K562 (cell line): ENCODE data around the gene CEMIP2. TPM values are rescaled to one million over a fixed set of nuclear protein-coding genes. Genes with fewer than 3 reads are reported as not detected.

Experiments
- ATF7 ChIP-seq: fragments of 450-650 bp; IDR thresholded peaks from 2 replicates; pipeline ENCODE4 v1.7.1; 2014; ENCODE audit warnings: mild to moderate bottlenecking, moderate library complexity
- CBX2 ChIP-seq: fragments of 200-600 bp; sonication (generic); IDR thresholded peaks from one replicate; pipeline ENCODE4 v1.6.1; 2012; ENCODE audit warnings: mild to moderate bottlenecking, low read length, inconsistent platforms; ENCODE audit not compliant: insufficient read depth, poor library complexity, severe bottlenecking
- CREM ChIP-seq: IDR thresholded peaks from 2 replicates; pipeline ENCODE4 v1.6.1; 2014; ENCODE audit warnings: antibody characterized with exemption, low read depth
- EHMT2 ChIP-seq: fragments of 450-650 bp; IDR thresholded peaks from 2 replicates; pipeline ENCODE4 v1.6.1; 2018; ENCODE audit warnings: antibody characterized with exemption
- ESRRA ChIP-seq: fragments of 450-650 bp; IDR thresholded peaks from 2 replicates; pipeline ENCODE4 v1.6.1; 2014; ENCODE audit warnings: low read depth, mild to moderate bottlenecking, moderate library complexity, borderline replicate concordance
- FOXK2 ChIP-seq, 2 experiments: fragments of 450-650 bp; IDR thresholded peaks in 1 of 2; conservative IDR thresholded peaks in 1 of 2; 2 replicates each; pipeline ENCODE4 v1.6.1; 2016; ENCODE audit warnings: low read depth in 2 of 2, mild to moderate bottlenecking in 1 of 2
- GTF2E2 ChIP-seq: fragments of 200-800 bp; sonication (Bioruptor generic); IDR thresholded peaks from 2 replicates; pipeline ENCODE4 v1.6.1; 2016; ENCODE audit warnings: missing genetic modification characterization, missing compliant biosample characterization
- MAFK ChIP-seq: IDR thresholded peaks from 2 replicates; pipeline ENCODE4 v1.6.1; 2011; ENCODE audit warnings: low read length, improper control_type of control experiment
- MXI1 ChIP-seq: IDR thresholded peaks from 2 replicates; pipeline ENCODE4 v1.6.1; 2011; ENCODE audit warnings: low read depth, mild to moderate bottlenecking, improper control_type of control experiment, low read length
- PML ChIP-seq: IDR thresholded peaks from 2 replicates; pipeline ENCODE4 v1.6.1; 2012; ENCODE audit warnings: low read length, inconsistent platforms
- PTBP1 ChIP-seq: fragments of 200-400 bp; formaldehyde crosslinking; IDR thresholded peaks from 2 replicates; pipeline ENCODE4 v1.6.1; 2017; ENCODE audit warnings: low read depth, low read length
- SMAD4 ChIP-seq: fragments of 250-450 bp; sonication (Bioruptor Pico); conservative IDR thresholded peaks from 2 replicates; pipeline ENCODE4 v1.8.0; 2021; ENCODE audit warnings: inconsistent platforms, mild to moderate bottlenecking, moderate library complexity
- SRSF1 ChIP-seq: fragments of 200-400 bp; formaldehyde crosslinking; IDR thresholded peaks from 2 replicates; pipeline ENCODE4 v1.6.1; 2017; ENCODE audit warnings: mild to moderate bottlenecking, low read depth, low read length, moderate library complexity
- ZNF436 ChIP-seq: fragments of 250-450, 450-650 bp; sonication (Bioruptor Pico); formaldehyde crosslinking; IDR thresholded peaks from 2 replicates; pipeline ENCODE4 v1.7.0; 2020; ENCODE audit warnings: mild to moderate bottlenecking
- ZNF717 ChIP-seq: fragments of 250-450 bp; sonication (Bioruptor Pico); IDR thresholded peaks from 2 replicates; pipeline ENCODE4 v1.5.0; 2021
- polyA plus RNA-seq, 8 experiments: library from polyadenylated mRNA; depleted of rRNA in 4 of 8; stranded (reverse) in 5 of 8; unstranded in 3 of 8; fragments of >200 nt; fragmentation: Nextera tagmentation in 2 of 8; fragmentation: Illumina TruSeq in 1 of 8; extraction: Ambion mirVana in 2 of 8; extraction: Trizol in 1 of 8; gene quantifications; 2 replicates each; pipeline versions ENCODE4 v1.2.1 to v1.2.3, GENCODE V29; 2011 to 2014; ENCODE audit warnings: inconsistent platforms in 1 of 8, missing spikeins in 1 of 8
- total RNA-seq, 7 experiments: library from RNA; depleted of rRNA in 6 of 7; stranded (reverse); fragments of >200 nt in 6 of 7; fragmentation: Illumina TruSeq in 2 of 7; extraction: Trizol in 2 of 7; gene quantifications; 2 replicates each; pipeline versions ENCODE4 v1.2.1 to v1.2.3, GENCODE V29; 2011 to 2021; ENCODE audit warnings: low replicate concordance in 1 of 7
- TF ChIP-seq, protein P1 (sequence below): fragments of 450-650 bp; IDR thresholded peaks from 2 replicates; pipeline ENCODE4 v1.7.1; 2018; ENCODE audit warnings: mild to moderate bottlenecking, low read depth; ENCODE audit not compliant: partially characterized antibody
- TF ChIP-seq, protein P2 (sequence below): fragments of 450-650 bp; IDR thresholded peaks from 2 replicates; pipeline ENCODE4 v1.6.1; 2016; ENCODE audit warnings: mild to moderate bottlenecking
- TF ChIP-seq, protein P3 (sequence below): fragments of 450-650 bp; IDR thresholded peaks from one replicate; pipeline ENCODE4 v1.6.1; 2018; ENCODE audit warnings: mild to moderate bottlenecking, moderate library complexity; ENCODE audit not compliant: partially characterized antibody
- TF ChIP-seq, protein P4 (sequence below): fragments of 250-450 bp; sonication (Bioruptor Pico); IDR thresholded peaks from 2 replicates; pipeline ENCODE4 v1.4.0; 2020; ENCODE audit warnings: mild to moderate bottlenecking
- TF ChIP-seq, protein P5 (sequence below): fragments of 450-650 bp; formaldehyde crosslinking; IDR thresholded peaks from 2 replicates; pipeline ENCODE4 v1.4.0; 2020; ENCODE audit warnings: mild to moderate bottlenecking

The CEMIP2 gene
- total and polyA plus RNA-seq, 9 of the 15 experiments (the other 6 are each of a cell fraction or from before 2014, with no cell fraction given) = 5.4 to 29.9 (median 14.2) TPM

DNA sequence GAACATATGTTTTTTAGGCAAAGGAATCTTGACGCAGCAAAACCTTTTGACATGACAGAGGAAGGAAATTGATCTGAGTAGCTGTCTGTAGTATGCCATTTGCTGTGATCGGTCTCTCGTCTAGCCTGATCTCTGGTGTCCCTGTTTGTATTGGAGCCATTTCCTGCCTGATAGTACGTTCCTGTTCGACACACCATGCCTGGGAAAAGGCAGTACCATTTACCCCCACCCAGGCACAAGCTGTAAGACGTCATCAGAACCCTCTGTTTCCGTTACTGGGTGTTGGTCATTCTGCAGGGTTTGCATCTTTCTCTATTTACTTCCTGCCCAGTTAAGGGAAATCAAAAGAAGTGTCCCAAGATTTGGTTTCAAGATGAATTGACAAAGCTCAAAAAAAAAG lies 129.7 kb downstream of the CEMIP2 start (continued):
- TF ChIP-seq, protein P1, sequence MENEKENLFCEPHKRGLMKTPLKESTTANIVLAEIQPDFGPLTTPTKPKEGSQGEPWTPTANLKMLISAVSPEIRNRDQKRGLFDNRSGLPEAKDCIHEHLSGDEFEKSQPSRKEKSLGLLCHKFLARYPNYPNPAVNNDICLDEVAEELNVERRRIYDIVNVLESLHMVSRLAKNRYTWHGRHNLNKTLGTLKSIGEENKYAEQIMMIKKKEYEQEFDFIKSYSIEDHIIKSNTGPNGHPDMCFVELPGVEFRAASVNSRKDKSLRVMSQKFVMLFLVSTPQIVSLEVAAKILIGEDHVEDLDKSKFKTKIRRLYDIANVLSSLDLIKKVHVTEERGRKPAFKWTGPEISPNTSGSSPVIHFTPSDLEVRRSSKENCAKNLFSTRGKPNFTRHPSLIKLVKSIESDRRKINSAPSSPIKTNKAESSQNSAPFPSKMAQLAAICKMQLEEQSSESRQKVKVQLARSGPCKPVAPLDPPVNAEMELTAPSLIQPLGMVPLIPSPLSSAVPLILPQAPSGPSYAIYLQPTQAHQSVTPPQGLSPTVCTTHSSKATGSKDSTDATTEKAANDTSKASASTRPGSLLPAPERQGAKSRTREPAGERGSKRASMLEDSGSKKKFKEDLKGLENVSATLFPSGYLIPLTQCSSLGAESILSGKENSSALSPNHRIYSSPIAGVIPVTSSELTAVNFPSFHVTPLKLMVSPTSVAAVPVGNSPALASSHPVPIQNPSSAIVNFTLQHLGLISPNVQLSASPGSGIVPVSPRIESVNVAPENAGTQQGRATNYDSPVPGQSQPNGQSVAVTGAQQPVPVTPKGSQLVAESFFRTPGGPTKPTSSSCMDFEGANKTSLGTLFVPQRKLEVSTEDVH = no peak
- TF ChIP-seq PML (no peak), ZNF717 (CRISPR knock-in tag) (no peak), ATF7 (peak; percentile 56; the same call in 1 of the 2 replicates), ESRRA (no peak), CREM (peak; percentile 82), CBX2 (no peak), ZNF436 (CRISPR knock-in tag) (no peak), FOXK2 (conservative IDR thresholded peaks at IDR 0.05 in 1 of 2, IDR thresholded peaks at IDR 0.05 in 1 of 2; ENCODE audit: low read depth in 2 of 2) (peak; percentile 48 to 65; a peak in 2 of 4 replicates), SMAD4 (CRISPR knock-in tag) (no peak), EHMT2 (peak; percentile 12; the same call in 1 of the 2 replicates), PTBP1 (no peak), MXI1 (no peak), GTF2E2 (tag) (no peak), SRSF1 (no peak), MAFK (0 out of 2 replicates have a peak, but pooled peaks have one; percentile 8)
- TF ChIP-seq, protein P2, sequence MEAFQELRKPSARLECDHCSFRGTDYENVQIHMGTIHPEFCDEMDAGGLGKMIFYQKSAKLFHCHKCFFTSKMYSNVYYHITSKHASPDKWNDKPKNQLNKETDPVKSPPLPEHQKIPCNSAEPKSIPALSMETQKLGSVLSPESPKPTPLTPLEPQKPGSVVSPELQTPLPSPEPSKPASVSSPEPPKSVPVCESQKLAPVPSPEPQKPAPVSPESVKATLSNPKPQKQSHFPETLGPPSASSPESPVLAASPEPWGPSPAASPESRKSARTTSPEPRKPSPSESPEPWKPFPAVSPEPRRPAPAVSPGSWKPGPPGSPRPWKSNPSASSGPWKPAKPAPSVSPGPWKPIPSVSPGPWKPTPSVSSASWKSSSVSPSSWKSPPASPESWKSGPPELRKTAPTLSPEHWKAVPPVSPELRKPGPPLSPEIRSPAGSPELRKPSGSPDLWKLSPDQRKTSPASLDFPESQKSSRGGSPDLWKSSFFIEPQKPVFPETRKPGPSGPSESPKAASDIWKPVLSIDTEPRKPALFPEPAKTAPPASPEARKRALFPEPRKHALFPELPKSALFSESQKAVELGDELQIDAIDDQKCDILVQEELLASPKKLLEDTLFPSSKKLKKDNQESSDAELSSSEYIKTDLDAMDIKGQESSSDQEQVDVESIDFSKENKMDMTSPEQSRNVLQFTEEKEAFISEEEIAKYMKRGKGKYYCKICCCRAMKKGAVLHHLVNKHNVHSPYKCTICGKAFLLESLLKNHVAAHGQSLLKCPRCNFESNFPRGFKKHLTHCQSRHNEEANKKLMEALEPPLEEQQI = 0 out of 2 replicates have a peak, but pooled peaks have one; percentile 35
- TF ChIP-seq, protein P3, sequence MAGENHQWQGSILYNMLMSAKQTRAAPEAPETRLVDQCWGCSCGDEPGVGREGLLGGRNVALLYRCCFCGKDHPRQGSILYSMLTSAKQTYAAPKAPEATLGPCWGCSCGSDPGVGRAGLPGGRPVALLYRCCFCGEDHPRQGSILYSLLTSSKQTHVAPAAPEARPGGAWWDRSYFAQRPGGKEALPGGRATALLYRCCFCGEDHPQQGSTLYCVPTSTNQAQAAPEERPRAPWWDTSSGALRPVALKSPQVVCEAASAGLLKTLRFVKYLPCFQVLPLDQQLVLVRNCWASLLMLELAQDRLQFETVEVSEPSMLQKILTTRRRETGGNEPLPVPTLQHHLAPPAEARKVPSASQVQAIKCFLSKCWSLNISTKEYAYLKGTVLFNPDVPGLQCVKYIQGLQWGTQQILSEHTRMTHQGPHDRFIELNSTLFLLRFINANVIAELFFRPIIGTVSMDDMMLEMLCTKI = no peak
- TF ChIP-seq, protein P4, sequence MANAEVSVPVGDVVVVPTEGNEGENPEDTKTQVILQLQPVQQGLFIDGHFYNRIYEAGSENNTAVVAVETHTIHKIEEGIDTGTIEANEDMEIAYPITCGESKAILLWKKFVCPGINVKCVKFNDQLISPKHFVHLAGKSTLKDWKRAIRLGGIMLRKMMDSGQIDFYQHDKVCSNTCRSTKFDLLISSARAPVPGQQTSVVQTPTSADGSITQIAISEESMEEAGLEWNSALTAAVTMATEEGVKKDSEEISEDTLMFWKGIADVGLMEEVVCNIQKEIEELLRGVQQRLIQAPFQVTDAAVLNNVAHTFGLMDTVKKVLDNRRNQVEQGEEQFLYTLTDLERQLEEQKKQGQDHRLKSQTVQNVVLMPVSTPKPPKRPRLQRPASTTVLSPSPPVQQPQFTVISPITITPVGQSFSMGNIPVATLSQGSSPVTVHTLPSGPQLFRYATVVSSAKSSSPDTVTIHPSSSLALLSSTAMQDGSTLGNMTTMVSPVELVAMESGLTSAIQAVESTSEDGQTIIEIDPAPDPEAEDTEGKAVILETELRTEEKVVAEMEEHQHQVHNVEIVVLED (CRISPR knock-in tag) = no peak
- TF ChIP-seq, protein P5, sequence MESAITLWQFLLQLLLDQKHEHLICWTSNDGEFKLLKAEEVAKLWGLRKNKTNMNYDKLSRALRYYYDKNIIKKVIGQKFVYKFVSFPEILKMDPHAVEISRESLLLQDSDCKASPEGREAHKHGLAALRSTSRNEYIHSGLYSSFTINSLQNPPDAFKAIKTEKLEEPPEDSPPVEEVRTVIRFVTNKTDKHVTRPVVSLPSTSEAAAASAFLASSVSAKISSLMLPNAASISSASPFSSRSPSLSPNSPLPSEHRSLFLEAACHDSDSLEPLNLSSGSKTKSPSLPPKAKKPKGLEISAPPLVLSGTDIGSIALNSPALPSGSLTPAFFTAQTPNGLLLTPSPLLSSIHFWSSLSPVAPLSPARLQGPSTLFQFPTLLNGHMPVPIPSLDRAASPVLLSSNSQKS = no peak
